MM.1S (cell line): Measurements from ENCODE around the gene MAPKAPK3.

ENCODE experiments used
- EZH2phosphoT487 ChIP-seq: fragments of 300-600 bp; sonication (generic); IDR thresholded peaks from 2 replicates; pipeline ENCODE4 v1.6.1; 2018; ENCODE audit warnings: antibody characterized with exemption, low read length
- TF ChIP-seq, protein P1 (sequence below): fragments of 300-600 bp; sonication (generic); IDR thresholded peaks from 2 replicates; pipeline ENCODE4 v1.5.1; 2016; ENCODE audit warnings: antibody characterized with exemption, low read length, mixed read lengths

DNA sequence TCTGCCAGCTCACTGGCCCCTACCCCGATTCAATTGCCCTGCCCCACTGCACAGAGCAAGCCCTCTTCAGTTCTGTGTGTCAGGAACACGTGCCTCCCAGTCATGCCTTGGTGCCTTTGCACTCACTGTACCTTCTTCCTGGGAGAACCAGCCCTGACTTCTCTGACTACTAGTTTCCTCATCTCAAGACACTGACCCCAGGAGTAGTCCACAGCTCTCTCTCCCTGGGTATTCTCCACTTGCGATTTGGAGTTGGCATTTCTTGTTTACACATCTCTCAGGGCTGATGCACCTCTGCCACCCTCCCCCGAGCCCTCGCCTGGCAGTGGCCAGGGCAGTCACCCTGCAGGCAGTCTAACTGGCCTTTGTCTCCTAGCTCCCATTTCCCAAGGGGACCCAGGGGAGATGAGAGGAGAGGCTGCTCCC, 11.0 kb upstream of the MAPKAPK3 start:
- TF ChIP-seq, protein P1, sequence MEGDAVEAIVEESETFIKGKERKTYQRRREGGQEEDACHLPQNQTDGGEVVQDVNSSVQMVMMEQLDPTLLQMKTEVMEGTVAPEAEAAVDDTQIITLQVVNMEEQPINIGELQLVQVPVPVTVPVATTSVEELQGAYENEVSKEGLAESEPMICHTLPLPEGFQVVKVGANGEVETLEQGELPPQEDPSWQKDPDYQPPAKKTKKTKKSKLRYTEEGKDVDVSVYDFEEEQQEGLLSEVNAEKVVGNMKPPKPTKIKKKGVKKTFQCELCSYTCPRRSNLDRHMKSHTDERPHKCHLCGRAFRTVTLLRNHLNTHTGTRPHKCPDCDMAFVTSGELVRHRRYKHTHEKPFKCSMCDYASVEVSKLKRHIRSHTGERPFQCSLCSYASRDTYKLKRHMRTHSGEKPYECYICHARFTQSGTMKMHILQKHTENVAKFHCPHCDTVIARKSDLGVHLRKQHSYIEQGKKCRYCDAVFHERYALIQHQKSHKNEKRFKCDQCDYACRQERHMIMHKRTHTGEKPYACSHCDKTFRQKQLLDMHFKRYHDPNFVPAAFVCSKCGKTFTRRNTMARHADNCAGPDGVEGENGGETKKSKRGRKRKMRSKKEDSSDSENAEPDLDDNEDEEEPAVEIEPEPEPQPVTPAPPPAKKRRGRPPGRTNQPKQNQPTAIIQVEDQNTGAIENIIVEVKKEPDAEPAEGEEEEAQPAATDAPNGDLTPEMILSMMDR, result no peak
- TF ChIP-seq EZH2phosphoT487, result no peak
